Small intestine (tissue), 7 donors: ENCODE measurements around the gene RPS16. TPM values are rescaled to one million over a fixed set of nuclear protein-coding genes. Genes with fewer than 3 reads are reported as not detected.

Experiments used
- DNase-seq, 2 donors: peaks; one replicate each; pipeline versions ENCODE4 v3.0.0 to v3.0.0-alpha.2; 2013
- FAIRE-seq: peaks from 2 replicates; lab custom pipeline; 2012; peaks lifted over from hg19 to GRCh38; lab: Jason Lieb, UNC
- H3K27ac ChIP-seq, 3 donors: one replicate each; pipeline ENCODE4 v1.5.1; 2013; ENCODE audit warnings: low read length in 2 of 3, mild to moderate bottlenecking in 2 of 3, control low read depth in 1 of 3, inconsistent platforms in 1 of 3, low read depth in 1 of 3, moderate library complexity in 1 of 3
- H3K27me3 ChIP-seq, 3 donors: one replicate each; pipeline ENCODE4 v1.6.1; 2013; ENCODE audit warnings: low read length in 3 of 3, inconsistent platforms in 1 of 3; ENCODE audit not compliant: control insufficient read depth in 3 of 3, insufficient read depth in 3 of 3
- H3K36me3 ChIP-seq, 3 donors: one replicate each; pipeline ENCODE4 v1.6.1; 2013; ENCODE audit warnings: low read length in 3 of 3, inconsistent platforms in 1 of 3, low read depth in 1 of 3, mild to moderate bottlenecking in 1 of 3, moderate library complexity in 1 of 3; ENCODE audit not compliant: control insufficient read depth in 3 of 3, insufficient read depth in 2 of 3
- H3K4me1 ChIP-seq, 3 donors: one replicate each; pipeline ENCODE4 v1.6.1; 2013; ENCODE audit warnings: low read length in 2 of 3, inconsistent platforms in 1 of 3, low read depth in 1 of 3, mild to moderate bottlenecking in 1 of 3, moderate library complexity in 1 of 3; ENCODE audit not compliant: control insufficient read depth in 3 of 3, insufficient read depth in 2 of 3
- H3K4me3 ChIP-seq, 3 donors: one replicate each; pipeline ENCODE4 v1.5.1; 2013; ENCODE audit warnings: low read length in 3 of 3, control low read depth in 1 of 3, inconsistent platforms in 1 of 3, low read depth in 1 of 3, mild to moderate bottlenecking in 1 of 3, moderate library complexity in 1 of 3
- H3K9me3 ChIP-seq, 2 donors: one replicate each; pipeline ENCODE4 v1.6.1; 2013; ENCODE audit warnings: low read depth in 1 of 2, low read length in 1 of 2; ENCODE audit not compliant: control insufficient read depth in 2 of 2, insufficient read depth in 1 of 2
- WGBS, 3 donors: extraction: QIAGEN DNeasy Blood & Tissue Kit; methylation state at CpG; one replicate each; pipeline ENCODE4 v1.1.7; 2013; 5-methylcytosine and 5-hydroxymethylcytosine counted together
- polyA plus RNA-seq, 4 donors: library from polyadenylated mRNA; stranded (reverse) in 3 of 4; unstranded in 1 of 4; fragments of 200-250 nt in 3 of 4; fragments of 120-200 nt in 1 of 4; gene quantifications; one replicate each; pipeline versions ENCODE4 v1.2.1 to v1.2.3, GENCODE V29; 2013
- donor health status: healthy with polysubstance abuse.
- donor health status: control.
- donor health status: control.
- donor health status: Bipolar disorder and iron deficiency.
- donor health status: healthy.

The RPS16 gene
- polyA plus RNA-seq, 4 donors, result 1,341 to 3,643 (median 2,485) TPM

GRCh38 chr19:39409208-39410016, 26.3 kb downstream of the RPS16 start:
- Histone ChIP-seq H3K27ac (peak overlapping the region; percentile 96 to 100 (median 99)), H3K27me3 (peaks cover 0 to 6% (median 0%) of the 10 kb centered on the region in 3 donors), H3K4me3 (peak overlapping the region; percentile 71 to 99 (median 99)), H3K36me3 (peaks cover 5 to 23% (median 10%) of the 10 kb centered on the region in 3 donors), H3K9me3 (no peaks in the 10 kb centered on the region), H3K4me1 (peaks cover 0 to 39% (median 6%) of the 10 kb centered on the region in 3 donors)
- 1% methylated on average over 40 to 52 of the region's 52 CpGs for WGBS, 3 donors
- FAIRE-seq (no peak), DNase-seq (peak; percentile 96 to 97)

DNA sequence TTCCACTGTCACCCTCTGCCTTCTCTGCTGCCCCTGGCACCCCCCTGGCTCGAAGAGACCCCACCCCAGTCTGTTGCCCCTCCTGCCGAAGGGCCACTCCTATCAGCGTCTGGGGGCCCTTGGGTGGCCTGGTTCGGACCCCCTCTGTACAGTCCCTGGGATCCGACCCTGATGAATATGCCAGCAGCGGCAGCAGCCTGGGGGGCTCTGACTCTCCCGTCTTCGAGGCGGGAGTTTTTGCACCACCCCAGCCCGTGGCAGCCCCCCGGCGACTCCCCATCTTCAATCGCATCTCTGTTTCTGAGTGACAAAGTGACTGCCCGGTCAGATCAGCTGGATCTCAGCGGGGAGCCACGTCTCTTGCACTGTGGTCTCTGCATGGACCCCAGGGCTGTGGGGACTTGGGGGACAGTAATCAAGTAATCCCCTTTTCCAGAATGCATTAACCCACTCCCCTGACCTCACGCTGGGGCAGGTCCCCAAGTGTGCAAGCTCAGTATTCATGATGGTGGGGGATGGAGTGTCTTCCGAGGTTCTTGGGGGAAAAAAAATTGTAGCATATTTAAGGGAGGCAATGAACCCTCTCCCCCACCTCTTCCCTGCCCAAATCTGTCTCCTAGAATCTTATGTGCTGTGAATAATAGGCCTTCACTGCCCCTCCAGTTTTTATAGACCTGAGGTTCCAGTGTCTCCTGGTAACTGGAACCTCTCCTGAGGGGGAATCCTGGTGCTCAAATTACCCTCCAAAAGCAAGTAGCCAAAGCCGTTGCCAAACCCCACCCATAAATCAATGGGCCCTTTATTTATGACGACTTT, 27.1 kb downstream of the RPS16 start:
- H3K4me1 ChIP-seq, result peaks cover 0 to 38% (median 6%) of the 10 kb centered on the region in 3 donors
- DNase-seq (peak; percentile 64 to 66), FAIRE-seq (no peak)
- 4 to 16% (median 7%) methylated on average over 20 of the region's 20 CpGs for WGBS, 3 donors
- H3K27ac ChIP-seq, result peak overlapping the region; percentile 96 to 100 (median 97)
- peak overlapping the region; percentile 99 for H3K4me3 ChIP-seq
- peaks cover 5 to 23% (median 10%) of the 10 kb centered on the region in 3 donors for H3K36me3 ChIP-seq
- no peaks in the 10 kb centered on the region for H3K9me3 ChIP-seq
- peaks cover 0 to 6% (median 0%) of the 10 kb centered on the region in 3 donors for H3K27me3 ChIP-seq

- peaks cover 5 to 23% (median 10%) of the 10 kb centered on the region in 3 donors for H3K36me3 ChIP-seq
- H3K4me1 ChIP-seq, result peaks cover 4 to 46% (median 6%) of the 10 kb centered on the region in 3 donors
- WGBS, 3 donors, result 2 to 9% (median 2%) methylated on average over 33 to 40 of the region's 40 CpGs
- FAIRE-seq (no peak), DNase-seq (peak; percentile 69 to 72)
- H3K9me3 ChIP-seq, result no peaks in the 10 kb centered on the region
- H3K27ac ChIP-seq, result peak overlapping the region; percentile 96 to 100 (median 97)
- H3K27me3 ChIP-seq, result peaks cover 0 to 3% (median 0%) of the 10 kb centered on the region in 3 donors
- H3K4me3 ChIP-seq, result peak overlapping the region; percentile 99
Observed at GRCh38 chr19:39407660-39408391, 27.9 kb downstream of the RPS16 start.

GRCh38 chr19:39407410-39407659, 28.4 kb downstream of the RPS16 start:
- DNase-seq (no peak), FAIRE-seq (no peak)
- H3K9me3 ChIP-seq, result no peaks in the 10 kb centered on the region
- H3K36me3 ChIP-seq, result peaks cover 5 to 23% (median 10%) of the 10 kb centered on the region in 3 donors
- 0% methylated on average over 14 of the region's 14 CpGs for WGBS, 3 donors
- no peaks in the 10 kb centered on the region for H3K27me3 ChIP-seq
- peak overlapping the region; percentile 99 for H3K4me3 ChIP-seq
- H3K4me1 ChIP-seq, result peaks cover 4 to 51% (median 6%) of the 10 kb centered on the region in 3 donors
- H3K27ac ChIP-seq, result peak overlapping the region; percentile 96 to 100 (median 97)

GRCh38 chr19:39406656-39407409, 28.9 kb downstream of the RPS16 start, which contains the start of gene ZFP36:
Gene ZFP36 (plus strand): TSS chr19:39406847. CDS start chr19:39406905, 58 bp downstream.
- 0 to 1% (median 1%) methylated on average over 48 to 56 of the region's 56 CpGs for WGBS, 3 donors
- Histone ChIP-seq H3K27me3 (no peaks in the 10 kb centered on the region), H3K27ac (peak within 1 kb of the TSS; percentile 96 to 100 (median 97)), H3K9me3 (no peaks in the 10 kb centered on the region), H3K36me3 (peaks cover 5 to 23% (median 10%) of the 10 kb centered on the region in 3 donors), H3K4me3 (peak within 1 kb of the TSS; percentile 99), H3K4me1 (peaks cover 4 to 56% (median 11%) of the 10 kb centered on the region in 3 donors)
- DNase-seq (peak; percentile 86 to 93), FAIRE-seq (no peak)

DNA sequence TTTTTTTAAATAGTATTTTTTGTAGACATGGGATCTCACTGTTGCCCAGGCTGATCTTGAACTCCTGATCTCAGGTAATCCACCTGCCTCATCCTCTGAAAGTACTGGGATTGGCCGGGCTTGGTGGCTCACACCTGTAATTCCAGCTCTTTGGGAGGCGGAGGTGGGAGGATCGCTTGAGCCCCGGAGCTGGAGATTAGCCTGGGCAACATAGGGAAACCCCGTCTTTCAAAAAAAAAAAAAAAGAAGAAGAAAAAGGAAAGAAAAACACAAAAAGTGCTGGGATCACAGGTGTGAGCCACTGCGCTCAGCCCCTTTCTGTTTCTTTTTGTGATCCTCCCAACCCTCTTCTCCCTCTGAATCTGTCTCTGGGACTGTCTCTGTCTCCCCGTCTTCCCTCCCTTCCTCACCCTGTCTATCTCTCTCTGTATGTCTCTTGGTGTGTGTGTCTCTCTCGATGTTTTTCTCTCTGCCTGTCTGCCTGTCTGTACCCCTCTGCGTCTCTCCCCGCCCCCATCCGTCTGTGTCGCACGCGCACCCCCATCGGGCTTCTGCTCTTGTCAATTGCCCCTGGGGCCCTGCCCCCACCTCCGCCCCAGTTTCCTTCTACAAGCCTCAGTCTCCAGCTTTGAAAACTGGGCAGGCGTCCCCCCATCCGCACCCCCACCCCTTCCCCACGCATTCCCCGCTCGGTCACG, 29.6 kb downstream of the RPS16 start:
- Histone ChIP-seq H3K4me1 (peaks cover 6 to 56% (median 13%) of the 10 kb centered on the region in 3 donors), H3K9me3 (no peaks in the 10 kb centered on the region), H3K27ac (peak overlapping the region; percentile 96 to 97 (median 97)), H3K4me3 (peak overlapping the region; percentile 43 to 99 (median 99)), H3K36me3 (peaks cover 5 to 23% (median 10%) of the 10 kb centered on the region in 3 donors), H3K27me3 (no peaks in the 10 kb centered on the region)
- WGBS, 3 donors, result 5 to 10% (median 7%) methylated on average over 22 of the region's 22 CpGs
- FAIRE-seq (no peak), DNase-seq (peak in 1 of 2 donors; percentile 57)

DNA sequence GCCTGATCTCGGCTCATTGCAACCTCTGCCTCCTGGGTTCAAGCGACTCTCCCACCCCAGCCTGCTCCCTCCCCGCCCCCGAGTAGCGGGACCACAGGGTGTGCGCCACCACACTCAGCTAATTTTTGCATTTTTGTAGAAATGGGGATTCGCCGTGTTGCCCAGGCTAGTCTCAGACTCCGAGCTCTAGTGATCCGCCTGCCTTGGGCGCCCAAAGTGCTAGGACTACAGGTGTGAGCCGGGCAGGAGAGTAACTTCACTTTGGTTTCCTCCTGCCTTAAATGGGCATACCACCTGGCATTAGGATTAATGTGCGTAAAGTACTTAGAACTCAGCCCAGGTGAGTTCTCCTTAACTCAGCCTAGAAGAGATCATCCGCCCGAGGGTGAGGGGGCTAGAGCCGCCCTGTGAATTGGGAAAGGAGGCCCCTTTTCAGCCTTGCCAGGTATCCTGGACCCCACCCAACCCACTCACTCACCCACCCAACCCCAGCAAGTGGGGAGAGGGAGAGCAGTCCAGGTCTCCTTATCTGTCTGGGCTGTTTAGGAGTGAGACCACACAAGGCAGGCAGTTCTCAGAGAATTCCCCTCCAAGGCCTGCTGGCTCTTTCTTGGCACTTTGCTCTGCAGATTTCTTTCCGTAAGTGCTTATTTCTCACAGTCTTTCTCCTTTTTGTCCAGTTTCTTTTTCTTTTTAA, 30.3 kb downstream of the RPS16 start:
- FAIRE-seq (no peak), DNase-seq (peak; percentile 26 to 29)
- WGBS, 3 donors, result 58 to 82% (median 67%) methylated on average over 17 of the region's 17 CpGs
- peaks cover 10 to 56% (median 13%) of the 10 kb centered on the region in 3 donors for H3K4me1 ChIP-seq
- H3K36me3 ChIP-seq, result peaks cover 5 to 23% (median 10%) of the 10 kb centered on the region in 3 donors
- H3K27me3 ChIP-seq, result no peaks in the 10 kb centered on the region
- H3K4me3 ChIP-seq, result peak overlapping the region in 2 of 3 donors; percentile 99
- peak overlapping the region; percentile 96 to 100 (median 97) for H3K27ac ChIP-seq
- no peaks in the 10 kb centered on the region for H3K9me3 ChIP-seq
